HepG2 (cell line): ENCODE data around the gene DQX1. TPM values are rescaled to one million over a fixed set of nuclear protein-coding genes. Genes with fewer than 3 reads are reported as not detected.
A peak's percentile ranks its signal among the peaks of the same experiment; 100 is the strongest.

Experiments used
- ARNT2 ChIP-seq: sonication (generic); formaldehyde crosslinking; IDR thresholded peaks from 2 replicates; pipeline ENCODE4 v1.8.0; 2022; ENCODE audit warnings: mild to moderate bottlenecking, low read depth, missing genetic modification reagents, moderate library complexity
- CCDC6 ChIP-seq: sonication (generic); formaldehyde crosslinking; IDR thresholded peaks from 2 replicates; pipeline ENCODE4 v1.8.1; 2022; ENCODE audit warnings: mild to moderate bottlenecking, missing genetic modification reagents, moderate library complexity
- EED ChIP-seq: sonication (generic); formaldehyde crosslinking; IDR thresholded peaks from 2 replicates; pipeline ENCODE4 v1.5.0; 2020; ENCODE audit warnings: mild to moderate bottlenecking, missing genetic modification reagents
- ELF3 ChIP-seq: IDR thresholded peaks from 2 replicates; pipeline ENCODE4 v1.6.1; 2016; ENCODE audit warnings: missing genetic modification reagents, missing compliant biosample characterization
- FOSL1 ChIP-seq: sonication (generic); formaldehyde crosslinking; IDR thresholded peaks from 2 replicates; pipeline ENCODE4 v1.9.0; 2021; ENCODE audit warnings: missing genetic modification reagents, borderline replicate concordance
- KDM2A ChIP-seq: sonication (generic); formaldehyde crosslinking; IDR thresholded peaks from 2 replicates; pipeline ENCODE4 v1.4.0; 2020; ENCODE audit warnings: low read depth, missing genetic modification reagents, borderline replicate concordance
- KDM6A ChIP-seq: IDR thresholded peaks from 2 replicates; pipeline ENCODE4 v1.6.1; 2016; ENCODE audit warnings: low read depth
- RFX3 ChIP-seq: IDR thresholded peaks from 2 replicates; pipeline ENCODE4 v1.6.1; 2016; ENCODE audit warnings: missing biosample characterization, missing genetic modification reagents
- RORA ChIP-seq: sonication (generic); formaldehyde crosslinking; IDR thresholded peaks from 2 replicates; pipeline ENCODE4 v1.5.0; 2020; ENCODE audit warnings: mild to moderate bottlenecking, missing genetic modification reagents, moderate library complexity
- STAG1 ChIP-seq: sonication (generic); formaldehyde crosslinking; IDR thresholded peaks from 2 replicates; pipeline ENCODE4 v1.4.0; 2020; ENCODE audit warnings: missing genetic modification reagents
- ZNF619 ChIP-seq: sonication (generic); formaldehyde crosslinking; IDR thresholded peaks from 2 replicates; pipeline ENCODE4 v1.4.0; 2020; ENCODE audit warnings: mild to moderate bottlenecking, missing genetic modification reagents
- ZNF678 ChIP-seq: sonication (generic); formaldehyde crosslinking; IDR thresholded peaks from 2 replicates; pipeline ENCODE4 v1.4.0; 2020; ENCODE audit warnings: mild to moderate bottlenecking, missing genetic modification reagents
- ZNF7 ChIP-seq: IDR thresholded peaks from 2 replicates; pipeline ENCODE4 v1.6.1; 2016; ENCODE audit warnings: missing biosample characterization, missing genetic modification reagents
- ZNF703 ChIP-seq: sonication (generic); formaldehyde crosslinking; IDR thresholded peaks from 2 replicates; pipeline ENCODE4 v1.5.1; 2020; ENCODE audit warnings: missing genetic modification reagents, mild to moderate bottlenecking, moderate library complexity, borderline replicate concordance
- ZNF775 ChIP-seq: sonication (generic); formaldehyde crosslinking; IDR thresholded peaks from 2 replicates; pipeline ENCODE4 v1.4.0; 2020; ENCODE audit warnings: missing genetic modification reagents, mild to moderate bottlenecking, moderate library complexity, borderline replicate concordance
- ZNF839 ChIP-seq: sonication (generic); formaldehyde crosslinking; IDR thresholded peaks from 2 replicates; pipeline ENCODE4 v1.4.0; 2020; ENCODE audit warnings: missing genetic modification reagents, mild to moderate bottlenecking, borderline replicate concordance
- ZNF841 ChIP-seq: sonication (generic); formaldehyde crosslinking; IDR thresholded peaks from 2 replicates; pipeline ENCODE4 v1.8.1; 2023; ENCODE audit warnings: missing genetic modification reagents, borderline replicate concordance
- polyA plus RNA-seq, 8 experiments: library from polyadenylated mRNA; depleted of rRNA in 3 of 8; stranded (reverse) in 7 of 8; unstranded in 1 of 8; fragments of >200 nt; fragmentation: Illumina TruSeq in 4 of 8; extraction: Trizol in 4 of 8; gene quantifications; 2 replicates each; pipeline versions ENCODE4 v1.2.1 to v1.2.3, GENCODE V29; 2011 to 2016; ENCODE audit warnings: low read depth in 4 of 8, missing spikeins in 1 of 8, mixed read lengths in 1 of 8; ENCODE audit not compliant: insufficient read depth in 1 of 8
- total RNA-seq, 5 experiments: library from RNA; depleted of rRNA; stranded (reverse); fragments of >200 nt; fragmentation: Illumina TruSeq; extraction: Trizol; gene quantifications; 2 replicates each; pipeline ENCODE4 v1.2.3, GENCODE V29; 2016; ENCODE audit warnings: low read depth in 1 of 5
- TF ChIP-seq, protein P1 (sequence below): IDR thresholded peaks from 2 replicates; pipeline ENCODE4 v1.6.1; 2016; ENCODE audit warnings: missing biosample characterization, missing genetic modification reagents, low read depth
- TF ChIP-seq, protein P2 (sequence below): sonication (generic); formaldehyde crosslinking; IDR thresholded peaks from 2 replicates; pipeline ENCODE4 v1.5.1; 2020; ENCODE audit warnings: mild to moderate bottlenecking, moderate library complexity, missing genetic modification reagents
- TF ChIP-seq, protein P3 (sequence below): sonication (generic); formaldehyde crosslinking; IDR thresholded peaks from 2 replicates; pipeline ENCODE4 v1.4.0; 2020; ENCODE audit warnings: missing genetic modification reagents
- TF ChIP-seq, protein P4 (sequence below): fragments of 450-650 bp; IDR thresholded peaks from 2 replicates; pipeline ENCODE4 v1.6.1; 2017
- TF ChIP-seq, protein P5 (sequence below): sonication (generic); formaldehyde crosslinking; IDR thresholded peaks from 2 replicates; pipeline ENCODE4 v1.5.1; 2020; ENCODE audit warnings: missing genetic modification reagents, mild to moderate bottlenecking, borderline replicate concordance
- TF ChIP-seq, protein P6 (sequence below): sonication (generic); formaldehyde crosslinking; IDR thresholded peaks from 2 replicates; pipeline ENCODE4 v1.8.1; 2023; ENCODE audit warnings: mild to moderate bottlenecking, moderate library complexity, missing genetic modification reagents

Gene DQX1
- total and polyA plus RNA-seq, 2 of the 13 experiments (the other 11 are each of a cell fraction or from before 2014, with no cell fraction given) = 27.6 to 89.8 TPM

DNA sequence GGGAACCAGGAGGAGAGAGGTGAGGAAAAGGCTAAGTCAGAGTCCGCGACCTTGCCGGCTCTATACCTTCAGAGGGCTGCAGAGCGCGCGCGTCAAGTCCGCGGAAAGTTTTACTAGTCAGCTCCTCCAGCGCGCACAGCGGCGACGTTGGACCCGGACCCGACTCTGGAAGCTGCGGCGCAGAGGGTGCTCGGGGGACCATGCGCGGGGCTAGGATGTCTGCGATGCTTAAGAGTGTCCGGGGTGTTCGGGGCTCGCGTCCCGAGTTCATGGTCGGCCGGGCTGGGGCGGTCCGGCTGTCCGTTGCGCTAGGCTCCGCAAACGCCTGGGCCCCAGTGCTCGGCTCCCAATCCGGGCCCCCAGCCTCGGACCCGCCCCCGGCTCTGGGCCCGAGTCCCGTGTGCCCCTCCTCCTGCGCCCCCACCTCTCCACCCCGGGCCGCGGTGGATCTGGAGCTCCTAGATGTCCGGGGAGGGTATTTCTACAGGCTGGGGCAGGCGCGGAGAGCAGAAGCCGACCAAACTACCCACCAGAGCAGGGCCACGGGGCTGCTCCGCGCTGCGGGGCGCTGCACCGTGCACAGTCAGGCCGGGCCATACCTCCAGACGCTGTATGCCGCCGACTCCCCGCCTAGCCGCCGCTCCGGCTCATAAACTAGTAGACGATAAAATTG lies 26.6 kb downstream of the DQX1 start, which contains the start of gene LBX2 (continued):
- TF ChIP-seq, protein P1, sequence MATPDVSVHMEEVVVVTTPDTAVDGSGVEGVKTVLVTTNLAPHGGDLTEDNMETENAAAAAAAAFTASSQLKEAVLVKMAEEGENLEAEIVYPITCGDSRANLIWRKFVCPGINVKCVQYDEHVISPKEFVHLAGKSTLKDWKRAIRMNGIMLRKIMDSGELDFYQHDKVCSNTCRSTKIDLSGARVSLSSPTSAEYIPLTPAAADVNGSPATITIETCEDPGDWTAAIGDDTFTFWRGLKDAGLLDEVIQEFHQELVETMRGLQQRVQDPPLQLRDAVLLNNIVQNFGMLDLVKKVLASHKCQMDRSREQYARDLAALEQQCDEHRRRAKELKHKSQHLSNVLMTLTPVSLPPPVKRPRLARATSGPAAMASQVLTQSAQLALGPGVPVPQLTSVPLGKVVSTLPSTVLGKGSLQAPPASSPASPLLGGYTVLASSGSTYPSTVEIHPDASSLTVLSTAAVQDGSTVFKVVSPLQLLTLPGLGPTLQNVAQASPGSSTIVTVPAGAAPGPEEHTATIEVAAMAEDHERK = no peak
- TF ChIP-seq FOSL1 (CRISPR knock-in tag) (no peak), ZNF703 (CRISPR knock-in tag) (0 out of 2 replicates have a peak, but pooled peaks have one; percentile 15), ZNF678 (CRISPR knock-in tag) (no peak), RFX3 (CRISPR knock-in tag) (no peak), ZNF775 (CRISPR knock-in tag) (no peak), KDM6A (CRISPR knock-in tag) (no peak), ELF3 (no peak), RORA (CRISPR knock-in tag) (no peak), ZNF7 (no peak), ZNF841 (CRISPR knock-in tag) (no peak), EED (CRISPR knock-in tag) (no peak), ZNF619 (no peak), STAG1 (CRISPR knock-in tag) (no peak), CCDC6 (CRISPR knock-in tag) (no peak), KDM2A (CRISPR knock-in tag) (peak; percentile 85), ZNF839 (CRISPR knock-in tag) (no peak), ARNT2 (CRISPR knock-in tag) (peak; percentile 25; the same call in 1 of the 2 replicates)
- TF ChIP-seq, protein P2, sequence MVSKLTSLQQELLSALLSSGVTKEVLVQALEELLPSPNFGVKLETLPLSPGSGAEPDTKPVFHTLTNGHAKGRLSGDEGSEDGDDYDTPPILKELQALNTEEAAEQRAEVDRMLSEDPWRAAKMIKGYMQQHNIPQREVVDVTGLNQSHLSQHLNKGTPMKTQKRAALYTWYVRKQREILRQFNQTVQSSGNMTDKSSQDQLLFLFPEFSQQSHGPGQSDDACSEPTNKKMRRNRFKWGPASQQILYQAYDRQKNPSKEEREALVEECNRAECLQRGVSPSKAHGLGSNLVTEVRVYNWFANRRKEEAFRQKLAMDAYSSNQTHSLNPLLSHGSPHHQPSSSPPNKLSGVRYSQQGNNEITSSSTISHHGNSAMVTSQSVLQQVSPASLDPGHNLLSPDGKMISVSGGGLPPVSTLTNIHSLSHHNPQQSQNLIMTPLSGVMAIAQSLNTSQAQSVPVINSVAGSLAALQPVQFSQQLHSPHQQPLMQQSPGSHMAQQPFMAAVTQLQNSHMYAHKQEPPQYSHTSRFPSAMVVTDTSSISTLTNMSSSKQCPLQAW = no peak
- TF ChIP-seq, protein P3, sequence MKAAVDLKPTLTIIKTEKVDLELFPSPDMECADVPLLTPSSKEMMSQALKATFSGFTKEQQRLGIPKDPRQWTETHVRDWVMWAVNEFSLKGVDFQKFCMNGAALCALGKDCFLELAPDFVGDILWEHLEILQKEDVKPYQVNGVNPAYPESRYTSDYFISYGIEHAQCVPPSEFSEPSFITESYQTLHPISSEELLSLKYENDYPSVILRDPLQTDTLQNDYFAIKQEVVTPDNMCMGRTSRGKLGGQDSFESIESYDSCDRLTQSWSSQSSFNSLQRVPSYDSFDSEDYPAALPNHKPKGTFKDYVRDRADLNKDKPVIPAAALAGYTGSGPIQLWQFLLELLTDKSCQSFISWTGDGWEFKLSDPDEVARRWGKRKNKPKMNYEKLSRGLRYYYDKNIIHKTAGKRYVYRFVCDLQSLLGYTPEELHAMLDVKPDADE (CRISPR knock-in tag) = no peak
- TF ChIP-seq, protein P4, sequence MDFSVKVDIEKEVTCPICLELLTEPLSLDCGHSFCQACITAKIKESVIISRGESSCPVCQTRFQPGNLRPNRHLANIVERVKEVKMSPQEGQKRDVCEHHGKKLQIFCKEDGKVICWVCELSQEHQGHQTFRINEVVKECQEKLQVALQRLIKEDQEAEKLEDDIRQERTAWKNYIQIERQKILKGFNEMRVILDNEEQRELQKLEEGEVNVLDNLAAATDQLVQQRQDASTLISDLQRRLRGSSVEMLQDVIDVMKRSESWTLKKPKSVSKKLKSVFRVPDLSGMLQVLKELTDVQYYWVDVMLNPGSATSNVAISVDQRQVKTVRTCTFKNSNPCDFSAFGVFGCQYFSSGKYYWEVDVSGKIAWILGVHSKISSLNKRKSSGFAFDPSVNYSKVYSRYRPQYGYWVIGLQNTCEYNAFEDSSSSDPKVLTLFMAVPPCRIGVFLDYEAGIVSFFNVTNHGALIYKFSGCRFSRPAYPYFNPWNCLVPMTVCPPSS = no peak
- TF ChIP-seq, protein P5, sequence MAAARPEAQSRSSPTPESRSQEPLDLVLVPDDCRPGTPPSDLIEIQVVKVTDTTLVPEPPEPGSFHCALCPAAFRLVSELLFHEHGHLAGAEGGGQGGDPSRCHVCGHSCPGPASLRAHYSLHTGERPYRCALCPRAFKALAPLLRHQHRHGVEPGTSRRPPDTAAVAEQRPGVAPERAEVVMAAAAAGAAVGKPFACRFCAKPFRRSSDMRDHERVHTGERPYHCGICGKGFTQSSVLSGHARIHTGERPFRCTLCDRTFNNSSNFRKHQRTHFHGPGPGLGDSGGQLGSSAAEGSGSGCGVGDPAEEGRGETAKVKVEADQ (CRISPR knock-in tag) = no peak
- TF ChIP-seq, protein P6, sequence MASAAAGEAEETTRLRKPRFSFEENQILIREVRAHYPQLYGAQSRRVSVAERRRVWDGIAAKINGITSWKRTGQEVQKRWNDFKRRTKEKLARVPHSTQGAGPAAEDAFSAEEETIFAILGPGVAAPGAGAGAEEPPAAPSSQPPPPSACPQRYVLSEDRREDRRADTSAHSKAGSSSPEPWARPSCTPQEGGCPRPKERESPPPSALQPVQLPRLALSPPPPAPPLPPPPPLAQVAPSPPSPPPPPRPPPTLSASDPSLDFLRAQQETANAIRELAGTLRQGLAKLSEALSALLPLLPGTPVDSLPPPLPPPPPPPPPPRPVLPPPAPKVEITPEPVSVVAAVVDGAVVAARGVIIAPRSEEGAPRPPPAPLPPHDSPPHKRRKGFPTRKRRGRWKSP = peak; percentile 30; the same call in 1 of the 2 replicates
